Thyroid gland (tissue), 4 donors: Measurements from ENCODE around the gene ANTXR2. TPM values are rescaled to one million over a fixed set of nuclear protein-coding genes. Genes with fewer than 3 reads are reported as not detected.

Experiments
- DNase-seq, 2 donors: peaks; one replicate each; pipeline ENCODE4 v3.0.0-alpha.2; 2019
- H3K27ac ChIP-seq, 3 donors: fragments of 200-600 bp; sonication (generic); 1 replicate in 2 of 3; 2 replicates in 1 of 3; pipeline ENCODE4 v1.5.1; 2016 to 2019; ENCODE audit warnings: mild to moderate bottlenecking in 1 of 3, moderate library complexity in 1 of 3
- H3K27me3 ChIP-seq: fragments of 200-600 bp; sonication (generic); one replicate; pipeline ENCODE4 v1.5.1; 2019
- H3K36me3 ChIP-seq, 2 donors: fragments of 200-600 bp; sonication (generic); one replicate each; pipeline ENCODE4 v1.5.1; 2016 to 2019
- H3K4me1 ChIP-seq, 2 donors: fragments of 200-600 bp; sonication (generic); one replicate each; pipeline ENCODE4 v1.5.1; 2017 to 2019
- H3K4me3 ChIP-seq, 3 donors: fragments of 200-600 bp; sonication (generic); replicated peaks in 1 of 3; 1 replicate in 2 of 3; 2 replicates in 1 of 3; pipeline ENCODE4 v1.5.1; 2016; ENCODE audit warnings: mild to moderate bottlenecking in 1 of 3
- H3K9me3 ChIP-seq: fragments of 200-600 bp; sonication (generic); one replicate; pipeline ENCODE4 v1.5.1; 2017
- POLR2A ChIP-seq, 2 donors: fragments of 450-650 bp; IDR thresholded peaks; one replicate each; pipeline ENCODE4 v1.6.1; 2017; ENCODE audit warnings: antibody characterized with exemption in 2 of 2, mild to moderate bottlenecking in 2 of 2, moderate library complexity in 1 of 2
- WGBS, 2 donors: methylation state at CpG; one replicate each; pipeline ENCODE4 v1.1.5; 2017; 5-methylcytosine and 5-hydroxymethylcytosine counted together
- intact Hi-C: fragments of 100-400 bp; cut with DNase I; formaldehyde crosslinking; loops from one replicate; pipeline ENCODE4 v1.15.1; 2023
- total RNA-seq, 4 donors: library from RNA; depleted of rRNA; stranded (reverse); fragments of >200 nt; gene quantifications; one replicate each; pipeline ENCODE4 v1.2.3, GENCODE V29; 2016
- TF ChIP-seq, protein P1 (sequence below), 6 experiments: fragments of 200-600 bp in 3 of 6; fragments of 450-650 bp in 3 of 6; sonication (generic) in 3 of 6; IDR thresholded peaks; one replicate each; pipeline ENCODE4 v1.5.1; 2016 to 2019; ENCODE audit warnings: antibody characterized with exemption in 6 of 6, mild to moderate bottlenecking in 2 of 6, inconsistent platforms in 1 of 6, moderate library complexity in 1 of 6

The ANTXR2 gene
- total RNA-seq, 4 donors from 2014 or later = 21.2 to 46.1 (median 24.3) TPM

DNA sequence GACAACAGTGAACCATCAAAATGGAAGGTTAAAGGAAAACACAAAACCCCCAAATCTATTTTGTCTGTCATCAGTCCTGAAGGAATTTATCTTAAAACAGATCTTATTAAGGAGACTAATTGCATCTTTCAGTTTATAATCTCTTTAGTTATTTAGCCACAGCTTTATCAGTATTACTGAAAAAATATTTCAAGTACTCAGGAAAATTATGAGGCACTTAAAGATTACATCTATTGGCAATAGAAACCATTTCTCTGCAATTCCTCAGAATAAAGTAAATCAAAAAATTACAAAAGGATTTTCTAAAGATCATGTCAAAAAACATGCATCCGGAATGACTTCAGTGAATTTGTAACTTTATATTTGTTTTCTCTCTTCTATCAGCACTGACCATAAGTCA is 35.2 kb downstream of the ANTXR2 start:
- no peaks in the 10 kb centered on the region for H3K36me3 ChIP-seq
- intact Hi-C loops = no loop called here
- no peak overlapping the region for H3K4me3 ChIP-seq
- H3K4me1 ChIP-seq = no peaks in the 10 kb centered on the region
- H3K9me3 ChIP-seq = no peaks in the 10 kb centered on the region
- H3K27me3 ChIP-seq = no peaks in the 10 kb centered on the region
- WGBS, 2 donors = 86 to 97% methylated on average over 1 of the region's 1 CpG
- H3K27ac ChIP-seq = no peak overlapping the region
- DNase-seq = no peak
- no peak for TF ChIP-seq POLR2A (IDR thresholded peaks at IDR 0.05)
- TF ChIP-seq, protein P1, sequence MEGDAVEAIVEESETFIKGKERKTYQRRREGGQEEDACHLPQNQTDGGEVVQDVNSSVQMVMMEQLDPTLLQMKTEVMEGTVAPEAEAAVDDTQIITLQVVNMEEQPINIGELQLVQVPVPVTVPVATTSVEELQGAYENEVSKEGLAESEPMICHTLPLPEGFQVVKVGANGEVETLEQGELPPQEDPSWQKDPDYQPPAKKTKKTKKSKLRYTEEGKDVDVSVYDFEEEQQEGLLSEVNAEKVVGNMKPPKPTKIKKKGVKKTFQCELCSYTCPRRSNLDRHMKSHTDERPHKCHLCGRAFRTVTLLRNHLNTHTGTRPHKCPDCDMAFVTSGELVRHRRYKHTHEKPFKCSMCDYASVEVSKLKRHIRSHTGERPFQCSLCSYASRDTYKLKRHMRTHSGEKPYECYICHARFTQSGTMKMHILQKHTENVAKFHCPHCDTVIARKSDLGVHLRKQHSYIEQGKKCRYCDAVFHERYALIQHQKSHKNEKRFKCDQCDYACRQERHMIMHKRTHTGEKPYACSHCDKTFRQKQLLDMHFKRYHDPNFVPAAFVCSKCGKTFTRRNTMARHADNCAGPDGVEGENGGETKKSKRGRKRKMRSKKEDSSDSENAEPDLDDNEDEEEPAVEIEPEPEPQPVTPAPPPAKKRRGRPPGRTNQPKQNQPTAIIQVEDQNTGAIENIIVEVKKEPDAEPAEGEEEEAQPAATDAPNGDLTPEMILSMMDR (IDR thresholded peaks at IDR 0.05) = no peak

DNA sequence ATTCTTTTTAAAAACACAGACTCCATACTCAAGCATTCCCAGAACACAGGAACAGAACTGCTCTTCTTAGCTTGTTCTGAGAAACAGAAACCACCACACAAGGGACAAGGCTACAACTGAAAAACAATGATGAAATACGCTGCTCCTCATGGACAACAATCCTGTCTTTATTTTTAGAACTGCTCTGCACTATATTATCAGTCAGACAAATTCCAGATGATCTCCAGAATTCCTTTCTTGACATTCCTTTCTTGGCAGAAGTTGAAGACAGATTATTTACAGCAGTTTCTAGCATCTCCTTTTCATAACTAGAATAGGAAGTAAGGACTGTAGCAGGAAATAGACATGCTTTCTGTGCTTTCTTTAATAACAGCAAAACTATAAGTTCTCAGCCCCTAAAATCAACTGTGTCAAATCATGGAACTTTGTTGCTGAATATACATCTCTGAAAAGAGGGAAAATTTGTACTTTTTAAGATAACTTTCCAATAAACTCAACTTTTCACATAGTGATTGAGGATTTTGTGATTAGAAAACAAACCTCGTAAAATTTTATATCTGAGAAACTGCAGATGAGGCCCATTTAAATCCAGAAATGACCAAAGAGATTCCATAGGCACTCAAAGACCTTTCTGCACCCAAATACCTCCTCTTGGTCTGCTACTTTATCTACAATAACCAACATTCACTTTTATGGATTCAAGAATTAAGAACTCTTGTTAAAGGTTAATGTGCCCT is 35.9 kb downstream of the ANTXR2 start:
- Histone ChIP-seq H3K4me1 (no peaks in the 10 kb centered on the region), H3K36me3 (no peaks in the 10 kb centered on the region), H3K27me3 (no peaks in the 10 kb centered on the region), H3K27ac (peak overlapping the region in 1 of 3 donors; percentile 31), H3K9me3 (no peaks in the 10 kb centered on the region), H3K4me3 (no peak overlapping the region)
- no peak for TF ChIP-seq POLR2A (IDR thresholded peaks at IDR 0.05)
- TF ChIP-seq, protein P1 (IDR thresholded peaks at IDR 0.05) = no peak
- WGBS, 2 donors = 73 to 83% methylated on average over 2 of the region's 2 CpGs
- intact Hi-C loops = no loop called here
- DNase-seq = no peak

- Histone ChIP-seq H3K4me3 (no peak overlapping the region), H3K27ac (peak overlapping the region in 2 of 3 donors; percentile 5 to 39), H3K36me3 (no peaks in the 10 kb centered on the region), H3K4me1 (no peaks in the 10 kb centered on the region), H3K27me3 (no peaks in the 10 kb centered on the region), H3K9me3 (no peaks in the 10 kb centered on the region)
- WGBS, 2 donors = 79 to 91% methylated on average over 7 of the region's 7 CpGs
- no peak for DNase-seq
- intact Hi-C loops = no loop called here
- TF ChIP-seq, protein P1 (IDR thresholded peaks at IDR 0.05) = no peak
- no peak for TF ChIP-seq POLR2A (IDR thresholded peaks at IDR 0.05)
These were observed 36.7 kb downstream of the ANTXR2 start for GRCh38 chr4:80036306-80036705.

DNA sequence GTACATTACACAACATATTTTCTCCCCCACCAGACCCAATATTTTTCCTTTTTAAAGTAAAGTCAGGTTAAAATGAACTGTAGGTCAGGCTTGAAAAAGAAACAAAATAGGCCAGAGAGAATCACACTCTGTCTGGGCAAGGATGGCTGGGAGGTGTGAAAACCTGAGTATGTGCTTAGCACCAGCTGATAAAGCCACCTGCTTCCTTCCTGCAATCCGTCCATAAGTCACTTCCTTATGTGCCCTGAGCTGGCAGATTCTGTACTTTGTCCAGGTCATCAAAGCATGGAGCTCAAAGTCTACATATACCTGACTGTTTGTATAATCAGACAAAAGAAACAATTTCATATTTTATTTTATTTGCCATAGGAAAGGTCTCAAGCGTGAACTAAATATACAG is 37.7 kb downstream of the ANTXR2 start:
- no peaks in the 10 kb centered on the region for H3K36me3 ChIP-seq
- no peaks in the 10 kb centered on the region for H3K4me1 ChIP-seq
- intact Hi-C loops = no loop called here
- H3K27ac ChIP-seq = no peak overlapping the region
- 86 to 94% methylated on average over 2 of the region's 2 CpGs for WGBS, 2 donors
- no peak overlapping the region for H3K4me3 ChIP-seq
- no peaks in the 10 kb centered on the region for H3K9me3 ChIP-seq
- no peaks in the 10 kb centered on the region for H3K27me3 ChIP-seq
- no peak for TF ChIP-seq POLR2A (IDR thresholded peaks at IDR 0.05)
- TF ChIP-seq, protein P1 (IDR thresholded peaks at IDR 0.05) = no peak
- DNase-seq = no peak

DNA sequence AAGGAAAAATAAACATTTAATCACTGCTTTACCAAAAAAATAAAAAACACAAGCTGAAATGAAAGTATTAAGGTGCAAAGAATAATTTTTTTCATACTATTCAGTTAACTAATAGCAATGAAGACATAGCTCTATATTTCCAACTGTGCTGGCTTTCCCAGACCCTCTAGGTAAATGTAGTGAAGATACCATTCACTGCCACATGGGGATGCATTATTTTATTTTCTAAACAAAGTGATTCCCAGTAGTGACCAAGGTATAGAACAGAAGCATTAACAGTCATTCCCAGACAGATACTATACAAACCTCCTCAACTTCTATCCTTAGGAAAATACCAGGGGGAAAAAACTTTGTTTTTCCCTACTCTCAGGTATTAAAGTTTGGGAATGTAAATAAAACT is 39.4 kb downstream of the ANTXR2 start:
- no peaks in the 10 kb centered on the region for H3K36me3 ChIP-seq
- intact Hi-C loops = no loop called here

More for the DNA sequence above, 39.4 kb downstream of the ANTXR2 start:
- Histone ChIP-seq H3K27ac (no peak overlapping the region), H3K9me3 (no peaks in the 10 kb centered on the region), H3K27me3 (no peaks in the 10 kb centered on the region), H3K4me1 (no peaks in the 10 kb centered on the region), H3K4me3 (no peak overlapping the region)
- DNase-seq = no peak
- TF ChIP-seq, protein P1 (IDR thresholded peaks at IDR 0.05) = no peak
- no peak for TF ChIP-seq POLR2A (IDR thresholded peaks at IDR 0.05)
